Upper lobe of left lung (tissue), 6 donors: ENCODE data around the gene PRR29. TPM values are rescaled to one million over a fixed set of nuclear protein-coding genes. Genes with fewer than 3 reads are reported as not detected.

Experiments used
- ATAC-seq, 2 donors: fragments of 200-7000 bp; cut with Tn5 transposase; one replicate each; pipeline ENCODE4 v1.9.1; 2022; ENCODE audit warnings: mild to moderate bottlenecking in 2 of 2, moderate library complexity in 2 of 2; ENCODE audit not compliant: low FRiP score in 2 of 2
- DNase-seq, 2 donors: peaks; one replicate each; pipeline ENCODE4 v3.0.0-alpha.2; 2019 to 2020
- H3K27ac ChIP-seq, 4 donors: fragments of 200-600 bp; sonication (generic); one replicate each; pipeline ENCODE4 v1.5.1; 2016 to 2019
- H3K27me3 ChIP-seq, 4 donors: fragments of 200-600 bp; sonication (generic); one replicate each; pipeline ENCODE4 v1.5.1; 2017 to 2019
- H3K36me3 ChIP-seq, 4 donors: fragments of 200-600 bp; sonication (generic); one replicate each; pipeline ENCODE4 v1.5.1; 2016 to 2019
- H3K4me1 ChIP-seq, 4 donors: fragments of 200-600 bp; sonication (generic); one replicate each; pipeline ENCODE4 v1.5.1; 2018 to 2019
- H3K4me3 ChIP-seq, 4 donors: fragments of 200-600 bp; sonication (generic); one replicate each; pipeline ENCODE4 v1.5.1; 2017 to 2019; ENCODE audit warnings: mild to moderate bottlenecking in 2 of 4, moderate library complexity in 1 of 4
- H3K9me3 ChIP-seq, 4 donors: fragments of 200-600 bp; sonication (generic); one replicate each; pipeline ENCODE4 v1.5.1; 2018 to 2019
- EP300 ChIP-seq, 4 donors: sonication (generic); formaldehyde crosslinking; IDR thresholded peaks; one replicate each; pipeline ENCODE4 v1.5.1; 2017; ENCODE audit warnings: antibody characterized with exemption in 4 of 4, control low read depth in 2 of 4
- POLR2A ChIP-seq, 4 donors: fragments of 450-650 bp; IDR thresholded peaks; one replicate each; pipeline ENCODE4 v1.5.1; 2016 to 2017; ENCODE audit warnings: antibody characterized with exemption in 4 of 4, mild to moderate bottlenecking in 2 of 4
- POLR2AphosphoS5 ChIP-seq, 2 donors: sonication (generic); formaldehyde crosslinking; IDR thresholded peaks; one replicate each; pipeline ENCODE4 v1.5.1; 2017; ENCODE audit warnings: antibody characterized with exemption in 2 of 2
- WGBS, 2 donors: methylation state at CpG; one replicate each; pipeline ENCODE4 v1.1.5; 2017 to 2018; 5-methylcytosine and 5-hydroxymethylcytosine counted together
- total RNA-seq, 6 donors: library from RNA; depleted of rRNA in 4 of 6; stranded (reverse); fragments of >200 nt in 4 of 6; gene quantifications; one replicate each; pipeline versions ENCODE4 v1.1.0 to v1.2.1, GENCODE V29; 2016 to 2021
- TF ChIP-seq, protein P1 (sequence below), 6 experiments: fragments of 450-650 bp in 4 of 6; fragments of 200-600 bp in 2 of 6; sonication (generic) in 2 of 6; IDR thresholded peaks; one replicate each; pipeline ENCODE4 v1.5.1; 2016 to 2019; ENCODE audit warnings: antibody characterized with exemption in 6 of 6
- donor health status: DM: no; HTN: no; CAD: no; lungs with moderate emphysema.
- donor health status: DM: no; HTN: yes; CAD: no; lungs with severe emphysema.

Gene PRR29
- total RNA-seq, 6 donors from 2014 or later: 0.97 to 30.1 (median 12.1) TPM

DNA sequence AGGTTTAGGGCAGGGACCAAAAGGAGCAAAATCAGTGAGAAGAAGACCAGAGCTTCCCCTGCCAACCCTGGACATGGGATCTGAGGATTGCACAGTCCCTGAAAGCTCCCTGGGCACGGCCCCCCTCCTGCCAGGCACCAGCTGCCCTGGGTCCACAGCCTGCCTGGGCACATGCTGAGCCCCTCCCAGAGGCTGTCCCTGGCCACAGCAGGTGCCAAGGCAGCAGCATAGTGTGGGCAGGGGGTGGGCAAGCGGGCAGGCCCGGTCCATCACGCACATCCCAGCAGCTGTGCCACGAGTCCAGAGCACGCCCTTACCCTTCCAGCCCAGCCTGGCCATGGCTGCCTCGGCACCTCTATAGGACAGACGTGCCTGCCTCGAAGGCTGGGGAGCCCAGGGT lies 38.1 kb upstream of the PRR29 start:
- WGBS, 2 donors: 87 to 93% methylated on average over 6 to 9 of the region's 9 CpGs
- Histone ChIP-seq H3K4me1 (peaks cover 9 to 23% (median 16%) of the 10 kb centered on the region in 4 donors), H3K9me3 (no peaks in the 10 kb centered on the region), H3K27ac (no peak overlapping the region), H3K36me3 (no peaks in the 10 kb centered on the region), H3K4me3 (no peak overlapping the region), H3K27me3 (no peaks in the 10 kb centered on the region)
- no peak for TF ChIP-seq EP300 (IDR thresholded peaks at IDR 0.05)
- TF ChIP-seq, protein P1, sequence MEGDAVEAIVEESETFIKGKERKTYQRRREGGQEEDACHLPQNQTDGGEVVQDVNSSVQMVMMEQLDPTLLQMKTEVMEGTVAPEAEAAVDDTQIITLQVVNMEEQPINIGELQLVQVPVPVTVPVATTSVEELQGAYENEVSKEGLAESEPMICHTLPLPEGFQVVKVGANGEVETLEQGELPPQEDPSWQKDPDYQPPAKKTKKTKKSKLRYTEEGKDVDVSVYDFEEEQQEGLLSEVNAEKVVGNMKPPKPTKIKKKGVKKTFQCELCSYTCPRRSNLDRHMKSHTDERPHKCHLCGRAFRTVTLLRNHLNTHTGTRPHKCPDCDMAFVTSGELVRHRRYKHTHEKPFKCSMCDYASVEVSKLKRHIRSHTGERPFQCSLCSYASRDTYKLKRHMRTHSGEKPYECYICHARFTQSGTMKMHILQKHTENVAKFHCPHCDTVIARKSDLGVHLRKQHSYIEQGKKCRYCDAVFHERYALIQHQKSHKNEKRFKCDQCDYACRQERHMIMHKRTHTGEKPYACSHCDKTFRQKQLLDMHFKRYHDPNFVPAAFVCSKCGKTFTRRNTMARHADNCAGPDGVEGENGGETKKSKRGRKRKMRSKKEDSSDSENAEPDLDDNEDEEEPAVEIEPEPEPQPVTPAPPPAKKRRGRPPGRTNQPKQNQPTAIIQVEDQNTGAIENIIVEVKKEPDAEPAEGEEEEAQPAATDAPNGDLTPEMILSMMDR (IDR thresholded peaks at IDR 0.05): no peak
- no peak for TF ChIP-seq POLR2AphosphoS5 (IDR thresholded peaks at IDR 0.05)
- no peak for TF ChIP-seq POLR2A (IDR thresholded peaks at IDR 0.05)
- DNase-seq (no peak), ATAC-seq (no peak)

DNA sequence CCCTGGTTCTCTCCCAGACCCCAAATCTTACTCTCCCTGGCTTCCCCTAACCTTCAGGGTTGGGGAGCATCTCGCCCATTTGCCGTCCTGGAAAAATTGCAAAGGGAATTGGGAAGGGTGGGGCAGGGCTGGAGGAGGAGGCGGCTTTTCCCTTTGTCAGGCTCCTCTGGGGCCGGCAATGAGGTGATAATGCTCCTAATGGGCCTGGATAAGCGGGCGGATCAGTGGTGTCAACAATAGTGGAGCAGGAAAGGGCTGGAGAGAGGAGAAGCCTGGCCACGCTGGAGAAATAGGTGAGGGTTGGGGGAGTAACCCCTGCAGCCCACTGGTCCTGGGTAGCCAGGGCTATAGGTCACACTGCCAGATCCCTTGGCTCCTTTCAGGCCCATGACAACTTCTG lies 37.7 kb upstream of the PRR29 start:
- TF ChIP-seq EP300 (IDR thresholded peaks at IDR 0.05) (no peak), POLR2A (IDR thresholded peaks at IDR 0.05) (no peak)
- TF ChIP-seq, protein P1 (IDR thresholded peaks at IDR 0.05): no peak
- no peak overlapping the region for H3K27ac ChIP-seq
- H3K4me3 ChIP-seq: no peak overlapping the region
- no peaks in the 10 kb centered on the region for H3K9me3 ChIP-seq
- H3K36me3 ChIP-seq: no peaks in the 10 kb centered on the region
- DNase-seq (no peak), ATAC-seq (no peak)
- 84% methylated on average over 7 of the region's 7 CpGs for WGBS, 2 donors
- no peaks in the 10 kb centered on the region for H3K27me3 ChIP-seq
- H3K4me1 ChIP-seq: peaks cover 9 to 23% (median 16%) of the 10 kb centered on the region in 4 donors

GRCh38 chr17:63961355-63962212 lies 36.6 kb upstream of the PRR29 start:
- Histone ChIP-seq H3K27me3 (no peaks in the 10 kb centered on the region), H3K9me3 (no peaks in the 10 kb centered on the region), H3K4me3 (peak overlapping the region in 3 of 4 donors; percentile 22 to 37 (median 29)), H3K36me3 (no peaks in the 10 kb centered on the region), H3K27ac (peak overlapping the region in 1 of 4 donors; percentile 71), H3K4me1 (peaks cover 9 to 23% (median 16%) of the 10 kb centered on the region in 4 donors)
- WGBS, 2 donors: 34 to 44% methylated on average over 32 to 37 of the region's 37 CpGs
- TF ChIP-seq, protein P1 (IDR thresholded peaks at IDR 0.05): no peak
- TF ChIP-seq POLR2A (IDR thresholded peaks at IDR 0.05) (no peak), EP300 (IDR thresholded peaks at IDR 0.05) (no peak), POLR2AphosphoS5 (IDR thresholded peaks at IDR 0.05) (no peak)
- DNase-seq (peak; percentile 80 to 87), ATAC-seq (peak; percentile 65 to 71)

GRCh38 chr17:63962298-63962744 lies 35.8 kb upstream of the PRR29 start:
- no peak for ATAC-seq
- TF ChIP-seq EP300 (IDR thresholded peaks at IDR 0.05) (no peak), POLR2A (IDR thresholded peaks at IDR 0.05) (no peak), POLR2AphosphoS5 (IDR thresholded peaks at IDR 0.05) (no peak)
- TF ChIP-seq, protein P1 (IDR thresholded peaks at IDR 0.05): no peak
- H3K4me3 ChIP-seq: no peak overlapping the region
- no peaks in the 10 kb centered on the region for H3K36me3 ChIP-seq
- WGBS, 2 donors: 76 to 86% methylated on average over 6 to 10 of the region's 10 CpGs
- peaks cover 9 to 23% (median 16%) of the 10 kb centered on the region in 4 donors for H3K4me1 ChIP-seq
- no peak for DNase-seq
- peak overlapping the region in 3 of 4 donors; percentile 18 to 71 (median 57) for H3K27ac ChIP-seq
- no peaks in the 10 kb centered on the region for H3K27me3 ChIP-seq
- H3K9me3 ChIP-seq: no peaks in the 10 kb centered on the region
